ENCODE data around the gene TMEM161B.

DNA sequence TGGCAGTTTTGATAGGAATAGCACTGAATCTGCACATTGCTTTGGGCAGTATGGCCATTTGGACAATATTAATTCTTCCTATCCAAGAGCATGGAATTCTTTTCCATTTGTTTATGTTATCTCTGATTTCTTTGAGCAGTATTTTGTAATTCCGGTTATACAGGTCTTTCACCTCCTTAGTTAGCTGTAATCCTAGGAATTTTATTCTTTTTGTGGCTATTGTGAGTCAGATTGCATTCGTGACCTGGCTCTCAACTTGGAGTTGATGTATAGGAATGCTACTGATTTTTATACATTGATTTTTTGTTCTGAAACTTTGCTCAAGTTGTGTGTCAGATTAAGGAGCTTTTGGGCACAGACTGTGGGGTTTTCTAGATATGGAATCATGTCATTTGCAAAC lies 24.0 kb downstream of the TMEM161B start:
- TF ChIP-seq, protein P1, sequence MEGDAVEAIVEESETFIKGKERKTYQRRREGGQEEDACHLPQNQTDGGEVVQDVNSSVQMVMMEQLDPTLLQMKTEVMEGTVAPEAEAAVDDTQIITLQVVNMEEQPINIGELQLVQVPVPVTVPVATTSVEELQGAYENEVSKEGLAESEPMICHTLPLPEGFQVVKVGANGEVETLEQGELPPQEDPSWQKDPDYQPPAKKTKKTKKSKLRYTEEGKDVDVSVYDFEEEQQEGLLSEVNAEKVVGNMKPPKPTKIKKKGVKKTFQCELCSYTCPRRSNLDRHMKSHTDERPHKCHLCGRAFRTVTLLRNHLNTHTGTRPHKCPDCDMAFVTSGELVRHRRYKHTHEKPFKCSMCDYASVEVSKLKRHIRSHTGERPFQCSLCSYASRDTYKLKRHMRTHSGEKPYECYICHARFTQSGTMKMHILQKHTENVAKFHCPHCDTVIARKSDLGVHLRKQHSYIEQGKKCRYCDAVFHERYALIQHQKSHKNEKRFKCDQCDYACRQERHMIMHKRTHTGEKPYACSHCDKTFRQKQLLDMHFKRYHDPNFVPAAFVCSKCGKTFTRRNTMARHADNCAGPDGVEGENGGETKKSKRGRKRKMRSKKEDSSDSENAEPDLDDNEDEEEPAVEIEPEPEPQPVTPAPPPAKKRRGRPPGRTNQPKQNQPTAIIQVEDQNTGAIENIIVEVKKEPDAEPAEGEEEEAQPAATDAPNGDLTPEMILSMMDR (IDR thresholded peaks at IDR 0.05): no peak
- TF ChIP-seq POLR2A (IDR thresholded peaks at IDR 0.05): no peak
- no peak for TF ChIP-seq EP300 (IDR thresholded peaks at IDR 0.05)
